PC-3 (cell line): ENCODE data around the gene ECT2L.

Experiments
- CTCF ChIP-seq: fragments of 300-600 bp; sonication (generic); conservative IDR thresholded peaks from 2 replicates; pipeline ENCODE4 v1.5.1; 2017; ENCODE audit warnings: antibody characterized with exemption, low read depth, mild to moderate bottlenecking, low read length
- EZH2phosphoT487 ChIP-seq: fragments of 300-600 bp; sonication (generic); IDR thresholded peaks from 2 replicates; pipeline ENCODE4 v1.6.1; 2018; ENCODE audit warnings: mild to moderate bottlenecking, antibody characterized with exemption, low read length, borderline replicate concordance

DNA sequence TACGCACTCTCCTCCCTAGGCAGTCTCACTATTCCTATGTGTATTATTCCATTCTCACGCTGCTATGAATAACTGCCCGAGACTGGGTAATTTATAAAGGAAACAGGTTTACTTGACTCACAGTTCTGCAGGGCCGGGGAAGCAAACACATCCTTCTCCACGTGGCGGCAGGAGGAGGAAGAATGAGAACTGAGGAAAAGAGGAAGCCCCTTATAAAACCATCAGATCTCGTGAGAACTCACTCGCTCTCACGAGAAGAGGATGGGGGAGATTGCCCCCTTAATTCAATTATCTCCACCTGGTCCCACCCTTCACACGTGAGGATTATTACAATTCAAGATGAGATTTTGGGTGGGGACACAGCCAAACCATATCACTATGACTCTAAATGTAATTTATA lies 61.9 kb downstream of the ECT2L start:
- TF ChIP-seq CTCF = no peak
- no peak for TF ChIP-seq EZH2phosphoT487
